GM18909 (cell line): Measurements from ENCODE around the gene MXD1.

Experiments used
- ATAC-seq: cut with Tn5 transposase; IDR thresholded peaks from one replicate; pipeline ENCODE4 v1.9.1; 2021; ENCODE audit warnings: mild to moderate bottlenecking; ENCODE audit not compliant: unreplicated experiment, poor library complexity

MXD1 gene

DNA sequence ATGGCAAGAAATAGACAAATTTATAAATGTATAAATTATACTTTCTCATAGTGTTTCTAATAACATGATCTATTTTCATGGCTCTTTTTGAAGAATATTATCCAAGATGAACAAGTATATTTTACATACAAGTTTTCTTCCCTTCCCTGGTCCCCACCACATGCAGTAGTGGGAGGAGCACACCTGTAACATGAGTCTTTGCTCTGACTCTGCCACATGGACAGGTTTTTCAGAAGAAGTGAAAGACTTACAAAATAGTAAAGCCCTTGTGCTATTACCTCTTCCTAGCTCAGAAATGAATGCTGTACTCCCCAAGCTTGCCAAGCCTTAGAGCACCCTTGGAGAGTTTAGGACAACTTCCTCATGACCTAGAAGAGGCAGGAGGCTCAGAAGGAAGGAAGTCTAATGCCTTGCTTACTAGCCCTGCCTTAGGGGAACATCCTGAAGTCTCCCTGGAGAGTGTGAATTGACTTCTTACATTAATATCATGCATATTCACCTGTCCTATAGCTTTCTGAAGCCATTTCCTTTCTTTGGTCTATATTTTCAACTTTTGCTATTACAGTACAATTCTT lies 18.4 kb downstream of the MXD1 start:
- no peak for ATAC-seq

DNA sequence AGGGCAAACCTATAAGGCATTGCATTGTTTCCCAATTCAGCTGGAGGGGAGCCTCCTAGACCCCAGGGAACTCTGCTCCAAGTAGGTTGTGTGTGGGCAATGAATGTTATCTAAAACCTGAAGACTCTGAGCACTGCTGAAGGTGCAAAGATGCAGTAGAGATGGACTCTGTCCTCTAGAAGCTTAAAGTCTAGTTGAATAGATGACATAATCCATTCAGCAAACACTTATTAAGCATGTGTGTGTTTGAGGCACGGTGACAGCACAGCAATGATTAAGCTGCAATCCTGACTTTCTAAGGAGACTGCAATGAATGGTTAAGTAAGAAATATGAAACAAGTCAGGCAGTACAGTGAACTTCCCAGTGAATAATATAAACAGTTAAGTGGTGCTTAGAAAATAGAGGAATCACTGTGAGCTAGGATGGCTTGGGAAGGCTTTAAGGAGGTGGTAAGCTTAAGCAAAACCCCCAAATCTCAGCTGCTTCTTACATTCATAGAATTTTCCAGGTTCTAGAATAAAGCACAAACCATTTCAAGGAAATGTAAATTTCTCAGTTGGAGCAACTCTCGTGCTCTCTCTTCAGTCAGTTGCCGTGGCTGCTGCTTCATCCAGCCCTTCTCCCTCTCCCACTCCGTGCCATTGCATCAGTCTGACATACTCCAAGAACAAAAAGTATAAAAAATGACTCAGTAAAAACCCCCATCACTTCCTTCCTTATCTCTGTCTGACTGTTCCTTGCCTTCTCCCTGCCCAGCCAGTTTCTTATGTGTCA lies 19.1 kb downstream of the MXD1 start:
- no peak for ATAC-seq

DNA sequence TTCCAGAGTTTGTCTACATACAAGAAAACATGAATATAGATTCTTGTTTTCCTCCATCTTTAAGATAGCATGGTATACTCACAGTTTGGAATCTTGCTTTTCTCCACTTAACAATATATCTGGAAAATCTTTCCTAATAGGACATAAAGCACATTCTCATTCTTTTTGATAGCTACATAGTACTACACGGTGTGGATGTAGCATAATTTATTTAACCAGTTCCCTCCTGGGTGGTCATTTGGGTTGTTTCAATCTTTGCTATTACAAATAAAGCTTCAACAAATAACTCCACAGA lies 19.7 kb downstream of the MXD1 start:
- ATAC-seq = no peak

DNA sequence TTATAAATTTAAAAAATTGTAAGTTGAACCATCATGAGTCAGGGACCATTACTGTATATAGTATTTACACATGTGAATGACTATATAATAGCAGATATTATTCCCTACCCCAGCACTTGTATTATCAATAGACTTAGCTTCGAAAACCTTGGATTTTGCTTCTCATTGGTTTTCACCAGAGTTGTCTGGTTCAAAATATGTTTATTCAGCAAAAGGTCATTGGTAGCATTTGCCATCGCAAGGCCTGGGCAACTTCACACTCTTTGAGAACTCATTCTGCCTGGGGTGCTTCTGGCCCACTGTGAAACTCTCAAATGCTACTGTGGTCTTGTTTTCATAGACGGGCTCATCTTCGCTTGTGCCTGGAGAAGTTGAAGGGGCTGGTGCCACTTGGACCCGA lies 20.1 kb downstream of the MXD1 start:
- ATAC-seq = no peak

DNA sequence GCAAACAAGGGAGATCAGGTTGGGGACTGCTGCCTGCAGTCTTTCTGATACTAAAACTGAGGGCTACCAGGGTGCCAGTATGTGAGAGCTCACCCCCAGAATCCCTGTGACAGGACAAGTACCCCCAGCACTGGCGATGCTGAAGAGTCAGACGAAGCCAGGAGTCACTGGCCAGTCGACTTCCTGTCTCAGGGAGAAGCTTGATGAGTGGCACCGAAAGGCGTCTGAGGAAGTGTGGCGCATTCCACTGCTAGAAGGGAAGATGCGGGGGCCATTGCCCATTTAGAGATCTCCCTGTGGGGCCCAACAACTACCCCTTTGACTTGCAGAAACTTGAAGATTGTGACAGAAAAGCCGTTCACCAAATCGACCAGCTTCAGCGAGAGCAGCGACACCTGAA lies 22.0 kb downstream of the MXD1 start:
- no peak for ATAC-seq

DNA sequence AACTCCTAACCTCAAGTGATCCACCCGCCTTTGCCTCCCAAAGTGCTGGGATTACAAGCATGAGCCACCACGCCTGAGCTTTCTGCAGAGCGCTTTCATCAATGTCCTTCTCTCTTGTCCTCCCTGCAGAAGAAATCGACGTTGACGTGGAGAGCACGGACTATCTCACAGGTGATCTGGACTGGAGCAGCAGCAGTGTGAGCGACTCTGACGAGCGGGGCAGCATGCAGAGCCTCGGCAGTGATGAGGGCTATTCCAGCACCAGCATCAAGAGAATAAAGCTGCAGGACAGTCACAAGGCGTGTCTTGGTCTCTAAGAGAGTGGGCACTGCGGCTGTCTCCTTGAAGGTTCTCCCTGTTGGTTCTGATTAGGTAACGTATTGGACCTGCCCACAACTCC lies 23.1 kb downstream of the MXD1 start:
- no peak for ATAC-seq

DNA sequence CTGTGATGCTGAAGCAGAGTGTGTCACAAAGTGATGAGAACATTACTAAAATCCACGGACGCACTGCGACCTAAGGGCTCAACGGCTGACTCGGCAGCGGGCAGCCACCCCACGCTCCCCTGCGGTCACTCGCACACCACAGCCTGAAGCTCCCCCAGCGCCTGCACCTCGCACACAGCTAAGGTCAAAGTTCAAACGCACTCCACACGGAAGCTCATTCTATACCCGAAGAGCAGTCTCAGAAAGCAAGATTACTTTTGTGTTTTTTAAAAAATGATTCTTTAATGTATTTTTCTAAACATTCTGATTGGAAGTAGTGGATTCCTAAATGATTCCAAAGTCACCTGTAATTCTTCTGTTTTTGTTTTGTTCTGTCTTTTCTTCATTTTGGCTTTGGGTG lies 24.8 kb downstream of the MXD1 start:
- no peak for ATAC-seq

DNA sequence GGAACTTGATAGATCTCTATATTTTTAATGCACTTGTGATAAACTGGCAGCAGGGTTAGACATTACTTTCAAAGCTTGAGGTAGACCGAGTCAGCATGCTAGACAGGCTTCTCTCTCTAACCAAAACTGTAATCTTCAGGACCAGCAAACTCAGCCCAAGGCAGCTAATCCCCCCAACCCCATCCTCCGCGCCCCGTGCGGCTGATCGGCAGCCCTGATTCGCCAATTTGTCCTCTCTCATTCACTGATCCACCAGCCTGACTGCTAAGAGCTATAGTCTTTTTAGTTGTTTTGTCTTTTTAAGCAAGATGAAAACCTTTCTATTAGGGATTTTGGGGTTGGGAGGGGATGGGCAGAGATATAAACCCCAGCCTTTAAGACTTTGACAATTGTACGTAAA lies 25.8 kb downstream of the MXD1 start:
- no peak for ATAC-seq

DNA sequence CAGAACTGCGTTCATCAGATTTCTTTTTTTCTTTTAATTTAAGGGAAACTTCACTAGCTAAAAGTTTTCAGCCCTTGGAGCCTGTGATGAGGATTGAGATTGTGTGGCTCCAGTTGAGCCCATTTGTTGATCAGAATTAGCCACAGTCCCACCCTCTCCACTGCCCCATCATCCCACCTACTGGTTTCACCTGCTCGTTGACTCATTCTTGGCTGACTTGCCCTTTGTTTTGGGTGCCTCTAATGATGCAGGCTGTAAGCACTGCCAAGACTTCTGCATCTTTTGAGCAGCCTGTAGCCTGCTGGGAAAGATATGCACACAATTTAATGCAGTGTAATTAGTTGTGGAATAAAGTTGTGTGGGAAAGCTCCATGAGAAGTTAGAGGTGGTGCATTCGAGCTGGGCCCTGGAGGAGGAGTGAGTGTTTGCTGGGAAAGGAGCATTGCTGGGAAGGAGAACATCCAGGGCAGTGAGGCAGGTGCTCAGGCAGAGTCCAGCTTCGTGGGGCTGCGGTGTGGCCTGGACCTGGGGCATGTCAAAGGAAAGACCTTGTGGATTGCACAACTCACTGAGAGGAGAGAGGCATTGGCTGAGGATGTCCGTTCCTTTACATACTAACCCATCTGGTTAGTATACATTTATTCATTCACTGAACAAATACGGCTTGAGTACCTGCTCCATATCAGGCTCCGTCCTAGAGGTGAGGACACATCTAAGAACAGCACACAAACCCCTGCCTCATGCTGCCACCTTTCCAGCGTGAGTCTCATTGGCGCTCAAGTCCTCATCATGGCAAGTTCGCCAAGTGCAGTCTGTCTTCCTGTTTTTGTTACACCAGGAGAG lies 28.3 kb downstream of the MXD1 start:
- no peak for ATAC-seq

DNA sequence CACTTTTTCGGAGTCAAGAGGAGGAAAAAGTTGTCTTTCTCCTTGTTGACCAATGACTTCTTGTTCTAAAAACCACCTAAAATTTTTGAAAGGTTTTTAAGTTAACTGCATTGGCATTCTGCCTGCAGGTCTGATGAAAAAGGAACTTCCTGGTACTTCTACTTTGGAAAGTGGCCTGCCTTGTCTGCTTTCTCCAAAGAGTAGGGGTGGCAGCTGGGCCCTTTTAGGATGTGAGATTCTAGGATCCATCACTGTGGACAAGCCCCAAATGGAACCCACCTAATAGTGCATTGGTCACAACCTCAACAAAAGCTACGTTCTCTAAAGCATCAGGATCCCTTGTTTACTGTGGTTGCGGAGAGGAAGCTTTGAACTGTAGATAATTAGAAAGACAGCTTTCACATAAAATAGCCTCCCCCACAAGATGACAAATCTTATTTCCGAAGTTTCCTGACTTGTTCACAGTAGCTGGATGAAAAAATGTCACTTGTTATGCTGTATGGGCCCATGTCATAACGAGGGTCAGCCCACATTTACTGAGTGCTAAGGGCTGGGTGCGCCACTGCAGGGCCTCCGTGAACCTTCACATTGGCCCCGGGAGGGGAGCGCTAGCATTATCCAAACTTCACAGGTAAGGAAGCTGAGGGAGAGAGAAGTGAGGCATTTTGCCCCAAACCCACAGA lies 29.1 kb downstream of the MXD1 start:
- ATAC-seq = no peak

DNA sequence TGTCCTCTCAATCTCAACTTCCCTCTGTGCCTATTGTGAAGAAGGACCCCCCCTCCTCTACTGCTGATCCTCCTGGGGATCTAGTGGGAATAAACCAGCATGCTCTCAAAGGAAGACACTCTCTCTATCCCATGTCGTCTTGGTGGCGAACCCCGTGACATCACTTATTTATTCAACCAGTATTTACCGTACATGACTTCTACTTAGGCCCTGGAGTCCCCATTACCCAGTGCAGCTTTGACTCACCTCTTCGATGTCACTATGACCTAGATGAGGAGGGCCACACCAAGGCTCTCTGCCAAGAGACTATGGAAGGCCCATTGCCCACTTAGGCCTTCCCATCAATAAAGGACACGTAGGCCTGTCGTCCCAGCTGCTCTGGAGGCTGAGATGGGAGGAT lies 29.8 kb downstream of the MXD1 start:
- ATAC-seq = no peak

DNA sequence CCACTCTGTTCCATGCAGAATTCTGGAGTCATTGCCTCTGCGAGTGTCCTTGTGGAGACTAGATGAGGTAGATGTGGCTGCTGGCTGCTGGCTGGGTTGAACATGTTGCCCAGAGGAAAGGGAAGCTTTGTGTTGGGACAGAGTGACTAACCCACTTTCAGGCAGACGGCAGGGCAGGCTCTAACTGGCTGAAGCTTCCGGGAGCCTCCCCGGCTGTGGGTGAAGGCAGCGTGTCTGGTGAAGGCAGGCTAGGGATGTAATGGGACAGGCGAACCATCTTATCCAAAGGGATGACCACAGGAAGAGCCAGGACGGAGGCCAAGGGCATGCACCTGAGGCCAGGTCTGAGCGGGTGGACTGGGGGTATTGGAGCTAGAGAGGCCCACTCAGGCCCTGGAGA lies 30.5 kb downstream of the MXD1 start:
- ATAC-seq = no peak

DNA sequence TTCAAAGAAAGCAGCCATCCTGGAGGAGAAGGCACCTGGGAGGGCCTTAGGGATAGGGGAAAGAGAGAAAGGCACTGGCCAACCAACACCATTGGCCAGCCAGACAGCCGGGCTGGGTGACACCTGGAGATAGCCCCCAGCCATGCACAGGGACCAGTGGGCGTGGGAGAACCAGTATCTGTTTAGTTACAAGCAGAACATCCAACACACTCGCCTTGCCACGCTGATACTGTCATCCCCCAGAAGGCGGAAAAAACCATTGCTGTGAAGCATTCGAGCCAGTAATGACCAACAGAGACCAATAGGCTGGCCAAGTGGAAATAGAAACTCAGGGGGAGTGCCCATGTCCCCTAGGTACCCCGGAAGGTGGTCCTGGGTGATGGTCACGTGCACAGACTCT lies 31.0 kb downstream of the MXD1 start:
- no peak for ATAC-seq

DNA sequence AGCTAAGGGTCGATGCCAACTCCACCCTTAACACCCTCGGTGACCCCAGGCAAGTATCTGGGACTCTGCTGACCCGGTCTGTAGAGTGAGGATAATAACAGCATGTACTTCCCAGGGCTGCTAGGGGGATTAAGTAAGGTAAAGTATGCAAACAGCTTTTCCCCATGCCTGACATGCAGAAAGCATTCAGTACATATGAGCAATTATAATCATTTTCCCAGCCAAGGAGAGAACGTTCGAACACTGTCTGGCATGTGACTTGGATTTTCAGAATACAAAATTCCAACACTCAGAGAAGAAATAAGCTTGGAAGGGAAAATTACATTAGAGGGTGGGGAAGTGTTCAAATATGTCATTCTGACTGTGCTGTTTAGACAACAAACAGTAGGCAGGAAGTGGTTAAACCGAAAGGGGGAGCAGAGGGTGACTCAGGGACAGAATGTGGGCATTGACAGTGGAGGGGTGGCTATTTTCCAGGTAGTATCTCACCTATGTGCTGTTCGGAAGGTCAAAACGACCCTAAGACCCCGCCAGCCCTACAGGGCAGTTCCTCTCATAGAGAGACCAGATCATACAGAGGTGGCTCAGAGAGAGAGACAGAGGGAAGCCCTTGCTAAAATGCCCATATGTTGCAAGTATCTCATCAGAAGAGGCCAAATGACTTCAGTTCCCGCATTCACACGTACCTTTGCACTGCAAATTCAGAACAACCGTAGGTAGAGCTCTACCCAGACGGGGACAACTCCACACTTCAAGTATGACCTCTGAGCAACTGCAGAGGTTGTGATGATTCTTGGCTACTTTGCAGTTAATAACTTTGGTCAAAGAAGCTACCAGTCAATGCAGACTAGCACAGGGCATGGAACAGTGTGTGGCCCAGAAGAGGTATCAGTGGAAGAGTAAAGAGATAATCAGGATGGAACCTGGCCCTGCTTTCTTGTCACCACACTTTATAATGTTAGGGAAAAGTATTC lies 31.7 kb downstream of the MXD1 start:
- peak; percentile 84 for ATAC-seq

DNA sequence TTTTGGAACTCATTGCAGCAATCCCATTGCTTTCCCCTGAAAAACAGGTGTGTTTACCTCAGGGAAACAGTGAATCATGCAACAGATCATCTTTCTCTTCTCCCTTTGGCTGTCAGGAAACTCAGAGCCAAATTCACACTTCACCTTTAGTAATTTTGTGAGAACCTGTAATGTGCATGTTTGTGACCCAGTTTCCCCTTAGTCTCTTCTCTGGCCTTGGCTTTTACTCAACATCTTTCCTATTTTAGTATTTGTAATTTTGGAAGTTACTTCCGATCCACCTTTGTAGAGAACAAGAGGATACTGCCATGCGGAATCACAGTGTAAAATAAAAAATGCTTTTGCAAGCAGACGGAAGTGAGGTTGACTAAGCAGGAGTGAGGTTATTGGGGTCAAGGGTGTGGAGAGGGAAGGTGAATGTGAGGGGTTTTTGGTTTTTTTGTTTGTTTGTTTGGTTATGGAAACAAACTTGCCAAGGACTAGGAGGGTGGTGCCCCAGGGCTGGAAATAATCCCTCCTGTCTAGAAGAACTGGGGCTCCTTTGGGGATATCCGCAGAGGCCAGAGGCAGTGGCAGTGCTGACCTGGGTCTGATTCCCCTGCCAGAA lies 32.5 kb downstream of the MXD1 start:
- no peak for ATAC-seq

DNA sequence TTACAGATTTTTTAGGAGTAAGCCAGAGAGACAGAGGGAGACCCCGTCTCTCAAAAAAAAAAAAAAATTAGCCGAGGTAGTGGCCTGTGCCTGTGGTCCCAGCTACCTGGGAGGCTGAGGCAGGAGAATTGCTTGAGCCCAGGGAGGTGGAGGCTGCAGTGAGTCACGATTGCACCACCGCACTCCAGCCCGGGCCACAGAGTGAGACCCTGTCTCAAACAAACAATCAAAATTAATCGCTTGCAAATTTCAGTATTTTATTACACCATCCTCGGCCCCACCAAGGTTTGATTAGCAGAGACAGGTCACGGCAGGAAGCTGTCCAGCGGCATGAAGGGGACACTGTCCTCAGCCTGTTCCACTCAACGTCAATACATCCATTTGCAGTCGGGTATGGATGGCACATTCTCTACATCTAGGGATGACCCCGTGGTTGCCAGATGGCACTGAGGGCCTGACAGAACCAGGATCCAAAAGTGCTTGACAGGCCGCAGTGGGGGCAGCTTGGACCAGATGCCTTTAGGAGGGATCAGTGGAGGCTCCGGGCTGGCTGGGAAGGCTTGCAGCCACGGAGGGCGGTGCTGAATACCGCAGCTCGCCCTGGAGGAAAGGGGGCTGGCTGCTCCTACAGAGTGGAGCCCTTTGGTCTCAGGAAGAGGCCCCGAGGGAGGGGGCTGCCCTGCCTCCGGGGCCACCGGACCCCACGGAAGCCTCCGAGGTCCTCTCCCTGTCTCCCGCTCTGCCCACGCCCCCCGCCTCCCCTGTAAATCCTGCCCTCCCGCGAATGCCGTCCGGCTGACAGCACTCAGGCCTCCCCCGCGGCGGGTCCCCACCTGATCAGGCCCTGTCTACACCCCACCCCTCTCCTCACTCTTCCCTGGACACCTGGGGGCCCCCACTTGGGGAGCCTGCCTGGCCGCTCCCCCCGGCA lies 33.4 kb downstream of the MXD1 start:
- no peak for ATAC-seq

DNA sequence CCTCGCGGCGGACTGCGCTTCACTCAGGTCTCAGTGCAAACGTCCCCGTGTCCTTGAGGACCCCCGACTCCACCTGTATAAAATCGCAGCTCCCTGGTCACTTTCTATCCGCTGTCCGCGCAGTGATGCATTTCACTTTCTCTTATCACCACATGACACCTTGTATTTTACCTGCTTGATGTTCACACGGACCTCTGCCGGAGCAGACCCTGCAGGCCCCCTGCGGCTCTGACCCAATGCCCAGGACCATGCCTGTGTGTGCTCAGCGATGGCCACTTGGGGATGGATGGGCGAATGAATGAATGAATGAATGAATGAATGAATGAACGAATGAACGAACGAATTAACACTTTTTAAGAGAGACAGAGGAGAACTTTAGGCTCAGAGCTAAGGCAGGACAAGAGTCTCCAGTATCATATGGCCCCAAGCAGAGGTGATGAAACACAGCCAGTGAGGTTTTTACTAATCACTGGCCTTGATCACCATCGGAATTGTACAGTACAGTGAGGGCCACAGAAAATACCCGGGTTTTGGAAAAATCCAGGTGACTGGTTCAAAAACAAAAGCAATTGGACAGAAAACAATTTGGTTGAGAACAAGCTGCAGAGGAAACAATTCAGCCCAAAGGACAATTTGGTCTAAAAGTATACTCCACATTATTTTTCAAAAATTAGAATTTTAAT lies 34.2 kb downstream of the MXD1 start:
- no peak for ATAC-seq

DNA sequence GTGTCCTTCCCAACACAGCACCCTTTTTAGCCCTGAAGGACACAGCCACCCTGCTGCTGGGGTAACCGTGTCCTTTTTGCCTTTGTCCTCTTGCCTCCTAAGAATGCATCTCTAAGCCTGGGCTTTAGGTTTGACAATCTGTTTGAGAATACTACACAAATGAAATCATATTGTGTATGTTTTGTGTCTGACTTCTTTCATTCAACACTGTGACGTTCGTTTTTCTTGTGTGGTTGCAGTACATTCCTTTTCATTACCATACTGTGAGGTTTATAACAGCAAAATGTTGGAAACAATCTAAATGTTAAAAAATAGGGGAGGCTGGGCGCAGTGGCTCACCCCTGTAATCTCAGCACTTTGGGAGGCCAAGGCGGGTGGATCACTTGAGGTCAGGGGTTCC lies 35.3 kb downstream of the MXD1 start:
- no peak for ATAC-seq
